ENCODE data around the gene ACAA2.

The ACAA2 gene

DNA sequence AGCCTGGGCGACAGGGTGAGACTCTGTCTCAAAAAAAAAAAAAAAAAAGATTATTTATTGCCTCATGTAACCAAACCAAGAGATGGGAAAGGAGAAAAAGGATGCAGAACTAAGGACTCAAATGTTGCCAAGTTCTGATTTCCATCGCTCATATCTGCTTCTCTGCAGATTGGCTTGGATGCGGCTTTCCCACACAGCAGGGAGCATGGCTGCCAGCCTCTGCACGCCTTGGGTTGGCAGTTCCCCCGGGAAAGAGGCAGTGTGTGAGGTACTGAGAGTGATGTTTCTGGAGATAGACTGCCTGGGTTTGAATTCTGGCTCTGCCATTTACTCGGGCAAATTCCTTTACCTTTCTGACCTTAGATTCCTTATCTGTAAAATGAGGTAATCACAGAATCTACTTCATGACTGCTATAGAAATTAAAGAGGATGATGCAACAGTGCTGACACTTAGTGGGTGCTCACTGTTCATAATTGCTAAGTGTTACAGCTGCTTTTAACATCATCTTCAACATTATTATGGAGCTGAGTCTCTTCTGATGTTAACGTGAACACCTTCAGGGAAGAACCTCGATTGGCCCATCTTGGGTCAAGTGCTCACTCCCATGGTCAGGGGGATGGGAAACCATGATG is 68.8 kb downstream of the ACAA2 start:
- no peak for DNase-seq (ENCODE audit: low read depth in 1 of 2, low spot score in 1 of 2)

GRCh38 chr18:49743117-49743567 is 70.2 kb downstream of the ACAA2 start:
- DNase-seq (ENCODE audit: low read depth in 1 of 2, low spot score in 1 of 2): no peak

GRCh38 chr18:49742316-49743116 is 70.8 kb downstream of the ACAA2 start:
- no peak for DNase-seq (ENCODE audit: low read depth in 1 of 2, low spot score in 1 of 2)

- no peak for DNase-seq (ENCODE audit: low read depth in 1 of 2, low spot score in 1 of 2)
Measured at GRCh38 chr18:49739275-49739674, 74.1 kb downstream of the ACAA2 start.

DNA sequence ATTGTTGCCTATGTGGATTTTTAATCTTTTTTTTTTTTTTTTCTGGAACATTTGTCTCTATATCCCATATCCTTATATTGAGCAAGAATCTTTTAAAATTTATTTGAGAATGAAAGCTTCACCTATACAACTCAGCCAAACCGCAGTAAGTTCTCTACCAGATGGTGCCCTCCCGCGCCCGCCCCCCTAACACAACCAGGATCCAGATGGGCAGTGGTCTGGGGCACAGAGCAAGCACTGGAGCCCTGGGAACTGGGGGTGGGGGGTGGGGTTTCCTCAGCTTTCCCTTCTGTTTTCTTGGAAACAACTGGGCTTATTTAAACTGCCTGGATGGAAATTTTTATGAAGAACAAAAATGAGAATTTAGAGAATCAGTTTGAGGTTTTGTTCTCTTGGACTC is 74.6 kb downstream of the ACAA2 start:
- no peak for DNase-seq (ENCODE audit: low read depth in 1 of 2, low spot score in 1 of 2)

- no peak for DNase-seq (ENCODE audit: low read depth in 1 of 2, low spot score in 1 of 2)
Measured at GRCh38 chr18:49734836-49735235, 78.5 kb downstream of the ACAA2 start.

DNA sequence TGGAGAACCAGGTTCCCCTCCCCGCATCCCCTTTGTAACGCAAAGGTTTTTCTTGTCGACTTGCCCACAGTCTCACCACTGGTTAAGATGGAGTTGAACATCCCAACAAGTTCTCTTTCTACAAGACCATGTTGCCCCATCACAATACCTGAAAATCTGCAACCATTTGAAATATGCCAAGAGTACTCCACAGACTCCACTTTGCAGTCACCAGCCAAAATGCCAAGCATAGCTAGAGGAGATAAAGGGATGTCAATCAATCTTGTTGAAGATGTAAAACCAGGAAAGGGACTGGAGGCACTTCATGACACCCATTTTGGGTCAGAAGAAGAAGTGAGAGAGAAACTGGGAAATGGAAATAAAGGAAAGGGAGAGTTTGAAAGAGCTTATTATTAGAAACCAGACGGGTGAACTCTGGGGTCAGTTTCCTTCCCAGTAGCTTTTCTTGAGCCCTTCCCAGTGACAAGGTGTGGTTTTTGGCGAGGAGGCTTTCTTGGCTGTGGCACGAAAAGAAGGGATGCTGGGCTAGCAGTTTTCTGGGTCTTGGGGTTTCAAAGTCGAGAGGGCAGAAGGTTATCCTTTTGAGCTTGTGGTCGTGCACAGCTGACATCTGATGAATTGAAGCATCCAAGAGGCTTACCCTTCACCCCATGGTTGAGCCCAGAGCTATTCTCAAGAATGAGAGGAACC is 79.3 kb downstream of the ACAA2 start:
- no peak for DNase-seq (ENCODE audit: low read depth in 1 of 2, low spot score in 1 of 2)

DNA sequence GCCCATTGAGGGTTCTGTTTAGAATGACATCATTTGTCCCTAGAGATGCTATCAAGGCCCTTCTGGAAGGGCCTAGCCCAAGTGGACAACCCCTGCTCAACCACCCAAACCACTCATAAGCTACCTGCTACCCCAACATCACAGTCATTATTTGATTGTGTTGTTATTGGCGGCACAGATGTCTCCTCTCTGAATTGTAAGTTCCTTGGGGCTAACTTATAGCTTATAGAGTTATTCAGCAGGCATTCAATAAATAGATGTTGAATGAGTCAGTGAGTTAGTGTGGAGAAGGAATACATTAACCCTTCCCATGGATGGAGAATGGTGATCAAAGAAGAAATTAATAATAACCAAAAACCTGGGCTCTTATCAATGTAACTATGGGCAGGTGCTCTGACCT is 80.0 kb downstream of the ACAA2 start:
- DNase-seq (ENCODE audit: low read depth in 1 of 2, low spot score in 1 of 2): no peak
